Smooth muscle cell (in vitro differentiated cells): ENCODE results near the gene ZMIZ1. TPM values are rescaled to one million over a fixed set of nuclear protein-coding genes. Genes with fewer than 3 reads are reported as not detected.

Experiments
- DNase-seq: peaks from one replicate; lab custom pipeline; 2025; ENCODE audit not compliant: unreplicated experiment; lab: John Stamatoyannopoulos, UW
- H2AFZ ChIP-seq: fragments of 200-600 bp; sonication (generic); 2 replicates; pipeline ENCODE4 v1.6.0; 2016; ENCODE audit warnings: antibody characterized with exemption, low read depth, mild to moderate bottlenecking
- H3F3A ChIP-seq: fragments of 200-600 bp; sonication (generic); 2 replicates; pipeline ENCODE4 v1.6.0; 2017; ENCODE audit warnings: antibody characterized with exemption, low read depth
- H3K27ac ChIP-seq: fragments of 200-600 bp; sonication (generic); 2 replicates; pipeline ENCODE4 v1.5.1; 2016; ENCODE audit warnings: low read depth, mild to moderate bottlenecking
- H3K27me3 ChIP-seq: fragments of 200-600 bp; sonication (generic); 2 replicates; pipeline ENCODE4 v1.6.1; 2016; ENCODE audit warnings: low read depth, mild to moderate bottlenecking
- H3K36me3 ChIP-seq: fragments of 200-600 bp; sonication (generic); 2 replicates; pipeline ENCODE4 v1.5.1; 2016; ENCODE audit warnings: low read depth
- H3K4me1 ChIP-seq: fragments of 200-600 bp; sonication (generic); 2 replicates; pipeline ENCODE4 v1.5.1; 2016; ENCODE audit warnings: low read depth
- H3K4me2 ChIP-seq: fragments of 200-600 bp; sonication (generic); 2 replicates; pipeline ENCODE4 v1.6.0; 2016; ENCODE audit warnings: mild to moderate bottlenecking
- H3K4me3 ChIP-seq: fragments of 200-600 bp; sonication (generic); 2 replicates; pipeline ENCODE4 v1.5.1; 2016; ENCODE audit warnings: mild to moderate bottlenecking
- H3K79me2 ChIP-seq: fragments of 200-600 bp; sonication (generic); 2 replicates; pipeline ENCODE4 v1.6.0; 2016; ENCODE audit warnings: low read depth, mild to moderate bottlenecking
- H3K9ac ChIP-seq: fragments of 200-600 bp; sonication (generic); 2 replicates; pipeline ENCODE4 v1.6.0; 2016; ENCODE audit warnings: low read depth
- H3K9me3 ChIP-seq: fragments of 200-600 bp; sonication (generic); replicated peaks from 2 replicates; pipeline ENCODE4 v1.5.1; 2016; ENCODE audit warnings: low read depth
- H4K20me1 ChIP-seq: fragments of 200-600 bp; sonication (generic); 2 replicates; pipeline ENCODE4 v1.6.0; 2016; ENCODE audit warnings: low read depth
- WGBS: methylation state at CpG from one replicate; pipeline ENCODE4 v1.1.7; 2016; ENCODE audit warnings: low lambda C conversion rate; 5-methylcytosine and 5-hydroxymethylcytosine counted together
- polyA plus RNA-seq: library from polyadenylated mRNA; unstranded; fragments of >200 nt; fragmentation: Nextera tagmentation; extraction: Ambion mirVana; gene quantifications from 2 replicates; pipeline ENCODE4 v1.2.1, GENCODE V29; 2016
- total RNA-seq: library from RNA; depleted of rRNA; stranded (reverse); fragments of >200 nt; gene quantifications from 2 replicates; pipeline ENCODE4 v1.2.3, GENCODE V29; 2014
- TF ChIP-seq, protein P1 (sequence below): fragments of 200-600 bp; sonication (generic); IDR thresholded peaks from 2 replicates; pipeline ENCODE4 v1.5.1; 2017; ENCODE audit warnings: borderline replicate concordance, mild to moderate bottlenecking, antibody characterized with exemption; ENCODE audit not compliant: insufficient read depth, poor library complexity, severe bottlenecking

The ZMIZ1 gene
- total and polyA plus RNA-seq, 2 experiments from 2014 or later: 24.2 to 31.3 TPM

DNA sequence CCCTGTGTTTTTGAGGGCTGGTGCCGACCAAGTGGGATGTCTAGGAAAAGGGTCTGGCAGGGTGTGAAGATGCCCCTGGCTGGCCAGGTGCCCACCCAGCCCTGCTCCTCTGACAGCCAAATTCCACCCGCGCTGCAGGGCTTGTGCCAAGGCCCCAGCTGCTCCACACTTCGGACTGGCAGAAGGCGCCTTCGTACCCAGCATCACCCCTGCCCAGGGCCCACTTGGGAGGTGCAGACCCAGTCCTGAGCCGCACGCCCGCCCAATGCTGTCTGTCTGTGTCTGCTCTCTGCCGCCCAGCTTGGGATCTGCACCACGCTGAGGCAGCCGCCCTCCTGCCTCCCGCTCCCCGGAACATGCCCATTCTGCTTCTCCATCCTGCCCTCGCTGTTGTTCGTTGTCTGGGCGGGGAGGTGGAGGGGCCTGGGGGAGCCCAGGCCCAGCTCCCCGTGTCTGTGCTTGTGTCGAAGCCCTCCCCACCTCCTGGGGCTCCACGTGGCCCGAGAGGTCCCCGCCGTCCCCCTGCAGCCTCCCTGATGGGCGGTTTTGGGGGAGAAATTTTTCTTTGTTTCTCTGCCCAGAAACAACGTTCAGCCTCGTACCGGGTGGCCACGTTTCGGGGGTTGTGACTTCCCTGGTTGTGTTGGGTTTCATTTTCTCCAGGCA is 241.6 kb downstream of the ZMIZ1 start:
- no peaks in the 10 kb centered on the region for H4K20me1 ChIP-seq
- H3F3A ChIP-seq: no peaks in the 10 kb centered on the region
- TF ChIP-seq, protein P1, sequence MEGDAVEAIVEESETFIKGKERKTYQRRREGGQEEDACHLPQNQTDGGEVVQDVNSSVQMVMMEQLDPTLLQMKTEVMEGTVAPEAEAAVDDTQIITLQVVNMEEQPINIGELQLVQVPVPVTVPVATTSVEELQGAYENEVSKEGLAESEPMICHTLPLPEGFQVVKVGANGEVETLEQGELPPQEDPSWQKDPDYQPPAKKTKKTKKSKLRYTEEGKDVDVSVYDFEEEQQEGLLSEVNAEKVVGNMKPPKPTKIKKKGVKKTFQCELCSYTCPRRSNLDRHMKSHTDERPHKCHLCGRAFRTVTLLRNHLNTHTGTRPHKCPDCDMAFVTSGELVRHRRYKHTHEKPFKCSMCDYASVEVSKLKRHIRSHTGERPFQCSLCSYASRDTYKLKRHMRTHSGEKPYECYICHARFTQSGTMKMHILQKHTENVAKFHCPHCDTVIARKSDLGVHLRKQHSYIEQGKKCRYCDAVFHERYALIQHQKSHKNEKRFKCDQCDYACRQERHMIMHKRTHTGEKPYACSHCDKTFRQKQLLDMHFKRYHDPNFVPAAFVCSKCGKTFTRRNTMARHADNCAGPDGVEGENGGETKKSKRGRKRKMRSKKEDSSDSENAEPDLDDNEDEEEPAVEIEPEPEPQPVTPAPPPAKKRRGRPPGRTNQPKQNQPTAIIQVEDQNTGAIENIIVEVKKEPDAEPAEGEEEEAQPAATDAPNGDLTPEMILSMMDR: no peak
- no peaks in the 10 kb centered on the region for H3K27me3 ChIP-seq
- no peaks in the 10 kb centered on the region for H3K9me3 ChIP-seq
- H2AFZ ChIP-seq: no peak overlapping the region
- 96% methylated on average over 27 of the region's 29 CpGs for WGBS
- H3K4me3 ChIP-seq: no peak overlapping the region
- no peaks in the 10 kb centered on the region for H3K79me2 ChIP-seq
- H3K36me3 ChIP-seq: peaks cover 14% of the 10 kb centered on the region
- H3K4me2 ChIP-seq: no peak overlapping the region
- H3K9ac ChIP-seq: no peak overlapping the region
- no peaks in the 10 kb centered on the region for H3K4me1 ChIP-seq
- no peak overlapping the region for H3K27ac ChIP-seq
- DNase-seq: no peak

- TF ChIP-seq, protein P1: no peak
- H2AFZ ChIP-seq: no peak overlapping the region
- H3K4me2 ChIP-seq: no peak overlapping the region
- H3K79me2 ChIP-seq: no peaks in the 10 kb centered on the region
- H3K9me3 ChIP-seq: no peaks in the 10 kb centered on the region
- no peak overlapping the region for H3K4me3 ChIP-seq
- no peaks in the 10 kb centered on the region for H4K20me1 ChIP-seq
- no peak overlapping the region for H3K9ac ChIP-seq
- 93% methylated on average over 26 of the region's 26 CpGs for WGBS
- no peak for DNase-seq
- H3K27me3 ChIP-seq: no peaks in the 10 kb centered on the region
- peaks cover 14% of the 10 kb centered on the region for H3K36me3 ChIP-seq
- H3F3A ChIP-seq: peaks cover 6% of the 10 kb centered on the region
- H3K4me1 ChIP-seq: no peaks in the 10 kb centered on the region
- no peak overlapping the region for H3K27ac ChIP-seq
These were observed 242.3 kb downstream of the ZMIZ1 start for GRCh38 chr10:79310911-79311573.

- H4K20me1 ChIP-seq: no peaks in the 10 kb centered on the region
- H3K9ac ChIP-seq: no peak overlapping the region
- no peaks in the 10 kb centered on the region for H3K9me3 ChIP-seq
- peaks cover 12% of the 10 kb centered on the region for H3F3A ChIP-seq
- no peak overlapping the region for H2AFZ ChIP-seq
- no peak overlapping the region for H3K4me3 ChIP-seq
- H3K4me2 ChIP-seq: no peak overlapping the region
- TF ChIP-seq, protein P1: no peak
- no peaks in the 10 kb centered on the region for H3K27me3 ChIP-seq
- 94% methylated on average over 15 of the region's 15 CpGs for WGBS
- H3K27ac ChIP-seq: no peak overlapping the region
- peaks cover 4% of the 10 kb centered on the region for H3K4me1 ChIP-seq
- H3K79me2 ChIP-seq: no peaks in the 10 kb centered on the region
- DNase-seq: no peak
- H3K36me3 ChIP-seq: peaks cover 9% of the 10 kb centered on the region
These were observed 243.0 kb downstream of the ZMIZ1 start for GRCh38 chr10:79311581-79312407.
